Measurements from ENCODE around the gene GOLGA6A.
"Not testable (repeated sequence)": the region's sequence is repeated elsewhere in the genome, so short reads cannot be mapped to it uniquely, and the experiment has no call there.

GOLGA6A gene, protein sequence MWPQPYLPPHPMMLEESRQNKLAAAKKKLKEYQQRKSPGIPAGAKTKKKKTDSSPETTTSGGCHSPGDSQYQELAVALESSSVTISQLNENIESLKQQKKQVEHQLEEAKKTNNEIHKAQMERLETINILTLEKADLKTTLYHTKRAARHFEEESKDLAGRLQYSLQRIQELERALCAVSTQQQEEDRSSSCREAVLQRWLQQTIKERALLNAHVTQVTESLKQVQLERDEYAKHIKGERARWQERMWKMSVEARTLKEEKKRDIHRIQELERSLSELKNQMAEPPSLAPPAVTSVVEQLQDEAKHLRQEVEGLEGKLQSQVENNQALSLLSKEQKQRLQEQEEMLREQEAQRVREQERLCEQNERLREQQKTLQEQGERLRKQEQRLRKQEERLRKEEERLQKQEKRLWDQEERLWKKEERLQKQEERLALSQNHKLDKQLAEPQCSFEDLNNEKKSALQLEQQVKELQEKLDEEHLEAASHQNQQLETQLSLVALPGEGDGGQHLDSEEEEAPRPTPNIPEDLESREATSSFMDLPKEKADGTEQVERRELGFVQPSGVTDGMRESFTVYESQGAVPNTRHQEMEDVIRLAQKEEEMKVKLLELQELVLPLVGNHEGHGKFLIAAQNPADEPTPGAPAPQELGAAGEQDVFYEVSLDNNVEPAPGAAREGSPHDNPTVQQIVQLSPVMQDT

DNA sequence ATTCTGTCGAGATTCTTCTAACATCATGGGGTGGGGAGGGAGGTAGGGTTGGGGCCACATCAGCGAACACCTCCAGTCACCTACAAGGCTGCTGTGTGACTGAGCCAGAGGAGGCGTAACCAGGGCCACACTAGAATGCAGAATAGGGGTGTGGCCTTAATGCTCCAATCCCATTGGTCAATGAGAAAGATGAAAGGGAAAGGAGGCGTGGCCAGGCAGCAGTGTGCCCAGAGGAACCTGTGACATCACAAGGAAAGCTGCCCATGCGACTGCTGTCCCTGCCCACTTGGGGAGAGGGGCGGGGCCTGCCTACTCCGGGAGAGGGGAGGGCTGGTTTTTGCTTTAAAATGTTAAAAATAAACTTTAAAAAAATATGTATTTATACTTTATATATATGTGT, at the start of gene GOLGA6A:
GOLGA6A (minus strand) TSS at position 101 of the 400 bp plus-strand sequence; CDS start at position 60, 41 bp downstream.
- in situ Hi-C loops (cut with HindIII; ENCODE audit: low sequenced_read_pairs) = not testable (repeated sequence)

GRCh38 chr15:74131628-74132413, 49.5 kb upstream of the GOLGA6A start:
- in situ Hi-C loops (cut with HindIII; ENCODE audit: low sequenced_read_pairs) = no loop called here

DNA sequence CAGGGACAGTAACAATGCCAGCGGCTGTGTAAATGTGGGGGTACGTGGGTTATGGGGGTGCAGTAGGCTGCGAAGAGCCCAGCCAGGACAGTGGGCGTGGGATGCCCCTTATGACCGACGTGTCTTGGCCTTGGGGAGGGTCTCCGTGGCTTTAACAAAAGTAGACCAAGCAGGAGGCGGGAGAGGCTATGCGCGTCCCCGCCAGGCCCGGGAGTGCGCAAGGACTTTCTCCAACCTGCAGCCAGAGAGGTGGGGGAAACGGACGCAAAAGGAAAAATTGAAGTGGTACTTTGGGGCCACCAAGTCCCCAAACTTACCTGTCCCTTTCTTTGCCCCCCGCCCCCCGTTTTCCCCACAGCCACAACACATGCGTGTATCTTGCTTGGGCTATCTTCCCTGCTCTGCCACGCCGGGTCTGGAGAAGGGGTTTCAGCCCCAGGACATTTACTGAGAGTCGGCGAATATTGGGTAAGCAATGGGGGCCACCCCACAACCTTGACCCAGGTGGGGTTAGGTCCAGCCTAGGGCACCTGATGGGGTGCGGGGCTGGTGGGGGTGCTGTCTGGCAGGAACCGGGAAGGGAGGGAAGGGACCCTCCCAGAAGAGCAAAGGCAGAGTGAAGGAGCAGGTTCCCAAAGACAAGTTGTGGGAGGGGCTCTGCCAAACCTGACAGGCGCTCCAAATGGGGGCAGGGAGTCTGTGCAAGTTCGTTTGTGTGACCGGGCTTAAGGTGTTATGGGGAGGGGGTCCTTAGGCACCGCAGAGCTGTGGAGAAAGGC, 48.7 kb upstream of the GOLGA6A start:
- in situ Hi-C loops (cut with HindIII; ENCODE audit: low sequenced_read_pairs) = no loop called here

- in situ Hi-C loops (cut with HindIII; ENCODE audit: low sequenced_read_pairs) = no loop called here
Observed at GRCh38 chr15:74130155-74130848, 48.0 kb upstream of the GOLGA6A start, which contains the start of gene ISLR2. ISLR2 (plus strand) TSS chr15:74130586; CDS start chr15:74132755, 2,169 bp downstream.

DNA sequence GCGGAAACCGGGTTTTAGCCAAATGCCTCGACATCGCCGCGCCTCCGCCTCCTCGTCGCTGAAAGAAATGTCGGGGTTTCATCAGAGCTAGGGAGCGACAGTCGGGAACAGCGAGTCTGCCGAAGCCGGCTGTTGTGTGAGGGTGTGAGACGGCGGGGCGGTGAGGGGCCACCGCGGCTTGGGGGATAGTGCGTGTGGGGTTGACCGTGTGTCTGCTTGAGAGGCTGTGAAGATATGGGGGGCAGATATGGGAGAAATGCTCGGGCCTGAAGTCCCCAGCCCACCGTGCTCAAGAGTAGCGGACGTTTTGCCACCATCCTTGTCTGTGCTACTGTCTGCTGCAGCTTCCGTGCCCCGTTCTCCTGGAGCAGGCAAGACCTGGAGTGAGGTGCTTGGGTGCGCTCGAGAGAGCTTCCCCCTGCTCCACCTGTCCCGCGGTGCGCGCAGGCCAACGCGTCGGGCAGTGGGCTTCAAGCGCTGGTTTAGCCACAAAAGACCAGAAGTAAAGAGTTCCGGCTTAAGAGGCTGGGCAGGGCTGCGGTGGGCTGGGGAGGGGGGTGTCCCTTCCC, 47.3 kb upstream of the GOLGA6A start:
- in situ Hi-C loops (cut with HindIII; ENCODE audit: low sequenced_read_pairs) = loop anchor here (10.0 kb wide), 1 partner anchor 85 kb away; no protein-coding TSS in a partner anchor

DNA sequence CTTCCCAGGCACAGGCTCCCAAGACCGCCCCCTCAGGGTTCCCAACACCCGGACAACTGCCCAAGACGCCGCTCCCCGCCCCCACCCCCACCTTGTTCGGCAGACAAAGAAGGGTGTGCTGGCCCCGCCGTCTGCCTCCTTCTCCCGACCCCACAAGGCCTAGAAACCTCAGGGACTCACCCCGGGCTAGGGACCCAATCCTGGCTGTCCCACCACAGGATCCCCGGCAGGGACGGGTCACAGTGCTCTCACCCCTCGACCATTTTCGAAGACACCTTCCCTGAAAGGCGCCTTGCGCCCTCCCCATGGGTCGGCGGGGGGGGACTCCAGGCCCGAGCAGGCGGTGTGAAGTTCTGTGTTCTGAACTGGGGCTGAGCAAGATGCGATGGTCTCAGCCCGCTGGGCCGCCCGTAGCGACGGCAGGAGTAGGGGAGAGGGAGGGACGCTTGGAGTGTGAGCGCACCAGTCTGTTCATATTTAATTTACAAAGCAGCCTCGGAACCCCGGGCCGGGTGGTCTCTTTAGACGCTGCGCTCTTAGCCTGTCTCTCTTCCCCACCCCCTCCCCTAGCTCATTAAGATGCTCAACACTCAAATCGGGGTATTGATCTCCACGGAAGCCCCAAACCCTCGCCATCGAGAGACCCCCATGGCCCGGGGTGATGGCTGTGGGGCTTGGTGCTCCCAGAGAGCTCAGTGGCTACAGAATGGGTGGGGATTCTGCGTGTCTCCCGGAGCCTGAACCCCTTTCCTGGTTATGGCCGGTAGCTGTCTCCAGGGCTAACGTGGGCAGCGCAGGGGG, 46.6 kb upstream of the GOLGA6A start:
- in situ Hi-C loops (cut with HindIII; ENCODE audit: low sequenced_read_pairs) = loop anchor here (10.0 kb wide), 1 partner anchor 84 kb away; no protein-coding TSS in a partner anchor

- in situ Hi-C loops (cut with HindIII; ENCODE audit: low sequenced_read_pairs) = loop anchor here (10.0 kb wide), 1 partner anchor 83 kb away; no protein-coding TSS in a partner anchor
Observed at GRCh38 chr15:74127954-74128784, 45.8 kb upstream of the GOLGA6A start.

DNA sequence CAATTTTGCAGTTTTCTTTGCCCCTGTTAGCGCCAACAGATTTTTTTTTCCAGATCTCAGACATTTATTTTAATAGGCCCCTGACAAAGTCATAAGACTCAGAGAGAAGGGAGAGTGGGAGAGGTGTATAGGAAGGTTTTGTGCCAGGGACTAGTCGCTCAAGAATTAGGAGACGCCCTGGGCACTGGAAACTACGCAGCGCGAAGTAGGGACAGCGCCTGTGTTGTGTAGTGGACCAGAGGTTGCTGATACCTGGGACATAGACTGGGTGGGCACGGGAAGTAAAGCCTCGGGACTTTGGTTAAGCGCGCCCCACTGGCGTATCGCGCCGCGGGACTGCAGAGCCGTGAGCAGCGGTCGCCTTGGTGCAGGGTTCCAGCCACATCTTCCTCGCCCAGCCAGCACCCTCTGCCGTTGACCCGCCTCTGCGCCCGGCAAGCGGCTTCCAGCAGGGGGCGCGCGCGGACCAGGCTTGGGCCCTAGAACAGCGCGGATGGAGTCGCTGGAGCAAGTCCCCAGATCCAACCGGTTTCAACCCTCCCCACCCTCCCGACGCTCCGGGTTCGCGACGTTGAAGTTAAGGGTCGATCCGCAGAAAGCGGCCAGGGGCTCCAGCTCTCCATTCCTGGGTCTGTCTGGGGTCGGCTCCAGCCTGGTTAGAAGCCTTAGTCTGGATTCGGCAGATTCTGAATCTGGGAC, 45.1 kb upstream of the GOLGA6A start:
- in situ Hi-C loops (cut with HindIII; ENCODE audit: low sequenced_read_pairs) = loop anchor here (10.0 kb wide), 1 partner anchor 83 kb away; no protein-coding TSS in a partner anchor

- in situ Hi-C loops (cut with HindIII; ENCODE audit: low sequenced_read_pairs) = loop anchor here (10.0 to 25.0 kb wide), 2 partner anchors 80 to 188 kb away; no protein-coding TSS in a partner anchor
Observed at GRCh38 chr15:74124759-74125158, 42.4 kb upstream of the GOLGA6A start.

DNA sequence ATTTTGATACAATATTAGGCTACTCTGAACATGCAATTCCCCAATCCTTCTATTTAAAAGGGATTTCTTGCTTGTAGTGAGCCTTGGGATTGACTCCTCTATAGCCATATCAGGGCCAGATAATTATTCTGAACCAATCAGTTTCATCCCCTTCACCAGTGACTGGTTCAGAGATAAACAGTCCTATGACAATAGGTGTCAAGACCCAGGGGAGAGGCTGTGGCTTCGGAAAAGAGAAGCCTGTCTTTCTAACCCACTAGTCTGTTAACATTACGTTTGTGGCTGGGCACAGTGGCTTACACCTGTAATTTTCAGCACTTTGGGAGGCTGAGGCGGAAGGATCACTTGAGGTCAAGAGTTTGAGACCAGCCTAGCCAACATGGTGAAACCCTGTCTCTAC, 41.8 kb upstream of the GOLGA6A start:
- in situ Hi-C loops (cut with HindIII; ENCODE audit: low sequenced_read_pairs) = loop anchor here (10.0 to 25.0 kb wide), 2 partner anchors 79 to 188 kb away; no protein-coding TSS in a partner anchor

GRCh38 chr15:74123658-74124057, 41.3 kb upstream of the GOLGA6A start:
- in situ Hi-C loops (cut with HindIII; ENCODE audit: low sequenced_read_pairs) = loop anchor here (10.0 to 25.0 kb wide), 2 partner anchors 79 to 189 kb away; no protein-coding TSS in a partner anchor

- in situ Hi-C loops (cut with HindIII; ENCODE audit: low sequenced_read_pairs) = loop anchor here (10.0 to 25.0 kb wide), 2 partner anchors 78 to 189 kb away; no protein-coding TSS in a partner anchor
Observed at GRCh38 chr15:74123131-74123429, 40.7 kb upstream of the GOLGA6A start.

DNA sequence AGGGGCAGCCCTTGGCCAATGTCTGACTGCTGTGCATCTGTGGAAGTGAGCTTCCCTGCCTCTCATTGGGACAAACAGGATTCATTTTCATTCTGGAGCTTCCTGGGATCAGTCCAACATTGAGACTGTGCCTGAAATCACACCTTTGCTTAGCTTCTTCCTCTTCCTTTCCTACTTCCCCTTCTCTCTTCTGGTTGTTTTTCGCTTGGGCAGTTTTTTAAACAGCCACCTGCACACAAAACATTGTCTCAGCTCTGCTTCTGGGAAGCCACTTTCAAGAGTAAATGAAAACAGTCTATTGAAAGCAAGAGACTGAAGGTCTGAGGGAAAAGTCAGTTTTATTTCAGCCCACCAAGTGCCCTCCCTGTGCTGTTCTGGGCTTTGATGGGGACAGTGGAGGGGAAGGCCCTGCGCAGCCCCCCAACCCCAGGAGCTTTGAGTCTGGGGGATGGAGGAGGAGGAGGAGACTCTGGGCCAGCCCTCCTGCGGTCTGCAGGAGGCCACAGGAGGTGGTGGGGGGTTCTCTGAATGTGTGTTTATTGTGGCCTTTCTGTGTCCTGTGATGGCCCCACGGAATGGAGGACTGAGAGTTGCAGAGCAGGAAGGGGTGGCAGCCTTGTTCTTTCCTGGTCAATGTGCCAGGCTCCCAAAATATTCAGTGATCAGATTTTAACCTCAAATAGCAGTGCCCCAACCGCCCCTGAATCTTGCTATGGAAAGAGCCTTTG, 40.2 kb upstream of the GOLGA6A start:
- in situ Hi-C loops (cut with HindIII; ENCODE audit: low sequenced_read_pairs) = loop anchor here (10.0 to 25.0 kb wide), 2 partner anchors 78 to 190 kb away; no protein-coding TSS in a partner anchor

DNA sequence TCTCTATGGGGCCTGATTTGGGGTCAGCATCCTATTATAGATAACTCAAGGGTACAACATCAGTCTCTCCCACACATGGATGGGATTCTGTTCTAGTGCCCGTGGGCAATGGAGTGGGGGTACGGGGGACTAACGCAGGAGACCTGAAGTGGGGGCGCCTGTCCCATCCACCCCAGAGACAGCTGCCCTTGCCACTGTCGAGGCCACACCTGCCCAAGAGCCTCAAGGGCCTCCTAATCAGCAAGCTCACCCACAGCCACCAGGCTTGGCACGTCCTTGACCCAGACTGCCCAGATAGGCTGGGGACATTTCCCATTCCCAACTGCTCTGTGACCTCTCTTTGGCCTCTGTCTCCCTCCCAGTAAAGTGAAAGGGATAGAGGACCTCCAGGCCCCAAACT, 39.5 kb upstream of the GOLGA6A start:
- in situ Hi-C loops (cut with HindIII; ENCODE audit: low sequenced_read_pairs) = loop anchor here (10.0 to 25.0 kb wide), 2 partner anchors 77 to 190 kb away; no protein-coding TSS in a partner anchor

GRCh38 chr15:74121039-74121438, 38.7 kb upstream of the GOLGA6A start:
- in situ Hi-C loops (cut with HindIII; ENCODE audit: low sequenced_read_pairs) = loop anchor here (10.0 to 25.0 kb wide), 2 partner anchors 76 to 191 kb away; no protein-coding TSS in a partner anchor

DNA sequence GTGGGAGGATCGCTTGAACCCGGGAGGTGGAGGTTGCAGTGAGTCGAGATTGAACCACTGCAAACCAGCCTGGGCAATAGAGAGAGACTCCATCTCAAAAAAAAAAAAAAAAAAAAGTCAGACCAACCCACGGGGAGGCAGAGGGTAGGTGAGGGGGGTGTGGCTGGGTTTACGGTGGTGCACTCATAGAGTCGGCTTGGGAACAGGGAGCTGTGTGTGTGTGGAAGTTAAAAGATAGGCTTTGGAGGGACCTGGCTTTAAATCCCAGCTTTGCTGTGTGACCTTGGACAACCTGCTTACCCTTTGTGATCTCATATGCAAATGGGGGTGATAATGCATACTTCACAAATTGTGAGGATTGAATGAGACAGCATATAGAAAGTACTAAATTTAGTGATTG, 38.1 kb upstream of the GOLGA6A start:
- in situ Hi-C loops (cut with HindIII; ENCODE audit: low sequenced_read_pairs) = loop anchor here (10.0 to 25.0 kb wide), 2 partner anchors 76 to 192 kb away; no protein-coding TSS in a partner anchor

Measured in DLD1 (cell line).